ES-I3 (cell line): ENCODE measurements around the gene CD8B.
A peak's percentile ranks its signal among the peaks of the same experiment; 100 is the strongest.

Experiments
- H3K36me3 ChIP-seq: 2 replicates; pipeline ENCODE4 v1.6.1; 2013; ENCODE audit warnings: mild to moderate bottlenecking, low read length, control low read depth, moderate library complexity; ENCODE audit not compliant: insufficient read depth
- H3K4me1 ChIP-seq: 2 replicates; pipeline ENCODE4 v1.6.1; 2013; ENCODE audit warnings: mild to moderate bottlenecking, control low read depth, low read length; ENCODE audit not compliant: insufficient read depth
- H3K9ac ChIP-seq: 2 replicates; pipeline ENCODE4 v1.6.1; 2013; ENCODE audit warnings: low read depth, mild to moderate bottlenecking, low read length, moderate library complexity
- H3K9me3 ChIP-seq: 2 replicates; pipeline ENCODE4 v1.6.1; 2013; ENCODE audit warnings: mild to moderate bottlenecking, low read length, moderate library complexity; ENCODE audit not compliant: control insufficient read depth, insufficient read depth

Gene CD8B

DNA sequence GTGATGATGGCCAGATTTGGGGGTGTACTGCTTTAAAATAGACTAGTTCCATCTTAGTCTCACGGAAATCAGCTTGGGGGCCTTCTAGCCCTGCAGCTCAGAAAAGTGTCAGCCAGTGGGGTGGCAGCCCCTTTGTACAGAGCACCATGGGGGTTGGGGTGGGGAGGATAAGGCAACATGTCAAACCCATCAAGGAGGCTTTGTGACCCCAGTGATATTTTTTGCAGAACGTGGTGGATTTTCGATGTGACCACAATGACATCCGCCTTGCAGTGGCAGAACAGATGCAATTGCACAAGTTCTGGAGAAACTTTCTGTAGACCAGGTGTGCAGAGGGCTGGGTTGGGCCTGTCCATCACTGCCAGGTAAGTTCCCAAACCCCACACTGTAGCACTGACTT lies 67.9 kb downstream of the CD8B start:
- H3K4me1 ChIP-seq: no peaks in the 10 kb centered on the region
- no peaks in the 10 kb centered on the region for H3K36me3 ChIP-seq
- peaks cover 11% of the 10 kb centered on the region for H3K9me3 ChIP-seq
- H3K9ac ChIP-seq: no peak overlapping the region

DNA sequence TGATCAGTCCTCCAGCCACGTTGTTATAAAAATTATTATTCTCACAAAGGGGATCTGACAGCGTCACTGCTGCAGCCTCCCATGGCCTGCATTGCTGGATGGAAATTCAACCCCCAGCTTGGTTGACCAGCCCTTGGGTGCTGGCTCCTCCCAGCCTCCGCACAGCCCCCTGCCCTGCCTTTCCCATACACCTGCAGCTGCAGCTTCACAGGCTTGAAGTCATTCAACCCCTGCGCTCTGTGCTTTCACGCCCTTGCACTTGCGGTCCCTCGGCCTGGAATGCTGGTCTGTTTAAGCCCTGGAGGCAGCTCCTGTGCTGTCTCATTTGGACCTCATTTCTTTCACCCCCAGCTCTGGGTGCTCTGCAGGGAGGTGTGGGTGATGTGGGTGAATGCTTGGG lies 70.1 kb downstream of the CD8B start:
- H3K4me1 ChIP-seq: no peaks in the 10 kb centered on the region
- H3K9ac ChIP-seq: peak overlapping the region; percentile 53; the same call in 1 of the 2 replicates
- peaks cover 6% of the 10 kb centered on the region for H3K9me3 ChIP-seq
- no peaks in the 10 kb centered on the region for H3K36me3 ChIP-seq

DNA sequence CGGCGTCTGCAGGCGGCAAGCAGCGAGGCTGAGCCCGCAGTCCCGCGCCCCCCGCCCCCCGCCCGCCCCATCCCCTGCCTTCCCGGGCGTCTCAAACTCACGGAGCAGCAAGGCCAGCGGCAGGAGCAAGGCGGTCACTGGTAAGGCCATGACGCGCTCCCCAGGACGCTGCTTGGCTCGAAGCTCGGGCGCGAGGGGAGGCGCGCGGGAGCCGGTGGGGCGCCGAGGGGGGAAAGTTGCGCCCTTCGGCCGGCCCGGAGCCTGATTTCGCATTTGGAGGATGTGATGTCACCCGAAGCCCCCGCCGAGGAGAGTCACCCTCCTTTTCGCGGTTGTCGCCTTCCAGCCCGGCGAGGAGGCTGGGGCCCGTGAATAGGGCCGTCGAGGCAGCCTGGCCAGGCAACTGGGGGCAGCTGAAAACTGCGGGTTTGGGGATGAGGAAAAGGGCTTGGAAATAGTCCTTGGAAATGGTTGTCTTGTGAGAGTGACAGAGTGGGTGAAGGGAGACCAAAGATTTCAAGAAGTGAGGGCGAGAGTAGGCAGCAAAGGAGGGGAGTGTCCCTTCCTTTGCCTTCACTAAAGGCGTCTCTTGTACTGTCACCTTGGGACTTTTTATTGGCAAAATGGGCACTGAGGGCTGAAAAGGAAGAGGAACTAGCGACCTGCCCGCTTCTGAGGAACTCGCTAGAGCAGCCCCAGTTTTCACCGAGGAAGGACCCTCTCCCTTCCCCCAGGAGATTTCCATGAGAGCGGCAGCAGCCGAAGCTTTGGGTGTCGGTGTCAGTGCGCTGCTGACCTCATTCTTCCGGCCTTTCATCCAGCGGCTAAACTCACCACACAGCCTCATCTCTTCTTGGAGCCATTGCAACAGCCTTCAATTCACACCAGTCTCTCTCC lies 70.8 kb downstream of the CD8B start, which contains the start of gene CD8A:
Gene CD8A, minus strand, starts transcription at position 238 of the 897 bp plus-strand sequence. Its CDS starts 88 bp downstream, at position 150.
- Histone ChIP-seq H3K9ac (peak within 1 kb of the TSS; percentile 53), H3K36me3 (no peaks in the 10 kb centered on the region), H3K4me1 (no peaks in the 10 kb centered on the region), H3K9me3 (peaks cover 5% of the 10 kb centered on the region; the same call in 1 of the 2 replicates)

DNA sequence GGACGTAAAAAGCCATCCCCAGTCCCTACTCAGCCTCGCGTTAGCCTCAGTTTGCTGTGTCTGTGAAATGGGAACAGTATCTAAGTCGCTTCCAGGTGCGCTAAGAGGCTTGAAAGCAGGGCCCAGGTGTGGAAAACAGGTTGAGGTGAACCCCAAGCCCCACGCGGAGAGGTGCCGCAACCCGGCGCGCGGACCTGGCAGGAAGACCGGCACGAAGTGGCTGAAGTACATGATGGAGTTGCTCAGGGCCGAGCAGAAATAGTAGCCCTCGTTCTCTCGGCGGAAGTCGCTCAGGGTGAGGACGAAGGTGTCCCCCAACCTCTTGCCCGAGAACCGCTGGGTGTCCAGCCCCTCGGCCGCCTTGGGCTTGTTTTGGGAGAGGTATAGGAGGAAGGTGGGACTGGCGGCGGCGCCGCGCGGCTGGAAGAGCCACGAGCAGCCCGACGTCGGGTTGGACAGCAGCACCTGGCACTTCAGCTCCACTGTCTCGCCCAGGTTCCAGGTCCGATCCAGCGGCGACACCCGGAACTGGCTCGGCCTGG lies 71.5 kb downstream of the CD8B start:
- H3K9ac ChIP-seq: peak overlapping the region; percentile 34; the same call in 1 of the 2 replicates
- no peaks in the 10 kb centered on the region for H3K36me3 ChIP-seq
- peaks cover 5% of the 10 kb centered on the region; the same call in 1 of the 2 replicates for H3K9me3 ChIP-seq
- H3K4me1 ChIP-seq: no peaks in the 10 kb centered on the region

DNA sequence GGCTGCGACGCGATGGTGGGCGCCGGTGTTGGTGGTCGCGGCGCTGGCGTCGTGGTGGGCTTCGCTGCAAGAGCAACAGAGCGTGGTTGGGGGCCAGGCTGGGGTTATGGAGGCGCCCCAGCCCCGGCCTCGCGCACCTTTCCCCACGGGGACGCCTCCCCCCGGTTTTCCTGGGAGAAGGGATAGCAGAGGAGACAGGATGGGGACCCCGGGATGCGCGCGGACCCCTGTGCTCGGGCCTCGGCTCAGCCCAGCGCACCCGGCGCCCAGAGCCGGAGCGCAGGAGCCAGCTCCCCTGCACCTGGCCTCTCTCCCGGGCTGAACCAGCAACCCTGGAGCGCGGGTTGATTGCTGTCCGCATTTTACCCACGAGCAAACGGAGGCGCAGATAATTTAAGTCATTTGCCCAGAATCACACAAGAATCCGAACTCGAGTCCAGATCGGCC lies 72.0 kb downstream of the CD8B start:
- H3K9ac ChIP-seq: peak overlapping the region; percentile 34; the same call in 1 of the 2 replicates
- no peaks in the 10 kb centered on the region for H3K4me1 ChIP-seq
- H3K36me3 ChIP-seq: no peaks in the 10 kb centered on the region
- peaks cover 5% of the 10 kb centered on the region; the same call in 1 of the 2 replicates for H3K9me3 ChIP-seq

GRCh38 chr2:86788881-86789686 lies 72.6 kb downstream of the CD8B start:
- Histone ChIP-seq H3K9me3 (peaks cover 5% of the 10 kb centered on the region; the same call in 1 of the 2 replicates), H3K36me3 (no peaks in the 10 kb centered on the region), H3K9ac (peak overlapping the region; percentile 34; the same call in 1 of the 2 replicates), H3K4me1 (no peaks in the 10 kb centered on the region)

DNA sequence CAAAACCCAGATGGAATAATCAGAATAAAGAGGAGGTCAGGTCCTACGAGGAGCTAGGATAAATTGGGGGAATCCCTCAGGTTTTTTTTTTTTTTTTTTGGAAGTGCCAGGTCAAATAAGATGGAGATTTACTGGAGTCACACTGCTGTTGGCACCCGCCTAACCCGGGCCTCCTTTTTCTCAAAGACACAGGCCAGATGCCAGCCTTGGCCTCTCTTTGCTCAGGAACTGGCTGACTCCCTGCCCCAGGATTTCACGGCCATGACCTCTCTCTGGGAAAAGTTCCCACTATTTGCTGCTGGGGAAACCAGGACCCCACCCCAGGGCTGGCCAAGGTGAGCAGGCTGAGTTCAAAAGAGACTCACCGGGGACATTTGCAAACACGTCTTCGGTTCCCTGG lies 73.5 kb downstream of the CD8B start:
- peaks cover 5% of the 10 kb centered on the region; the same call in 1 of the 2 replicates for H3K9me3 ChIP-seq
- H3K9ac ChIP-seq: no peak overlapping the region
- H3K4me1 ChIP-seq: no peaks in the 10 kb centered on the region
- H3K36me3 ChIP-seq: no peaks in the 10 kb centered on the region

DNA sequence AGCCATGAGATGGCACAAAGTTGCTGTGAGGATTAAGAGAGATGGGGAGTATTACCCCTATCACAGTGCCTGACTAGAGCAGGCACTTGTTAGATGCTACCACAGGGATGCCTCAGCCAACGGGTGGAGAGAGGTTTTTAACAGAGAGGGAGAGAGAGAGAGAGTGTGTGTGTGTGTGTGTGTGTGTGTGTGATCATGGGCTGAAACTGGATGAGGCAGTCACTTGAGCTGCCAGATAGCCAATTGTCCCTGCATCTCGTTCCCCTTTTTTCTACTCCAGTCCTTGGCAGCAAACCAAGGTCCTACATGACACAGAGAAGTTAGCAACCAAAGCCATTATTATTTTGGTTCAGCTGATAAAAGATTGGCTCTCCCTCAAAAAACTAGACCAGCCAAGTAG lies 74.0 kb downstream of the CD8B start:
- no peak overlapping the region for H3K9ac ChIP-seq
- no peaks in the 10 kb centered on the region for H3K4me1 ChIP-seq
- no peaks in the 10 kb centered on the region for H3K36me3 ChIP-seq
- H3K9me3 ChIP-seq: peaks cover 5% of the 10 kb centered on the region; the same call in 1 of the 2 replicates

GRCh38 chr2:86786001-86786536 lies 75.6 kb downstream of the CD8B start:
- no peaks in the 10 kb centered on the region for H3K36me3 ChIP-seq
- no peak overlapping the region for H3K9ac ChIP-seq

DNA sequence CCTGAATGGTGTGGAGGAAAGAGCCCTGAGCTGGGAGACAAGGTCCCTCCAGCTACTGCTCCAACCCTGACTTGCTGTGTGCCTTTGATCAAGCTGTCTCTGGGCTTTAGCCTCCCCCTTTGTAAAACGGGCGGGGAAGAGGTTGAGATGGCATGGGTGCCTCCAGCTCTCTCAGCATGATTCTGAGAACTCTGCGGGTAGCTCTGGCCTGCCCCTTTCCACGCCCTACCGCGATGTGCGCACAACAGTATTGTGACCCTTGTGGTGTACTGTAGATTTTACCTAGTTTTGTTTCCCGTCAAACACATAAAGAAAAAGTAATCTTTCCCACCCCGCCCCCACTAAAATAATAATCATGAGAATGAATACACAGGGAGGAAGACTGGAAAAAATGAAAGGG lies 76.2 kb downstream of the CD8B start:
- Histone ChIP-seq H3K4me1 (no peaks in the 10 kb centered on the region), H3K9ac (no peak overlapping the region), H3K9me3 (peaks cover 5% of the 10 kb centered on the region; the same call in 1 of the 2 replicates), H3K36me3 (no peaks in the 10 kb centered on the region)

More at GRCh38 chr2:86786001-86786536, 75.6 kb downstream of the CD8B start:
- Histone ChIP-seq H3K9me3 (peaks cover 5% of the 10 kb centered on the region; the same call in 1 of the 2 replicates), H3K4me1 (no peaks in the 10 kb centered on the region)

GRCh38 chr2:86783615-86784339 lies 77.9 kb downstream of the CD8B start:
- no peaks in the 10 kb centered on the region for H3K9me3 ChIP-seq
- no peak overlapping the region for H3K9ac ChIP-seq
- no peaks in the 10 kb centered on the region for H3K4me1 ChIP-seq
- H3K36me3 ChIP-seq: no peaks in the 10 kb centered on the region

- Histone ChIP-seq H3K4me1 (no peaks in the 10 kb centered on the region), H3K9ac (no peak overlapping the region), H3K36me3 (no peaks in the 10 kb centered on the region), H3K9me3 (no peaks in the 10 kb centered on the region)
Measured at GRCh38 chr2:86782748-86783147, 78.9 kb downstream of the CD8B start.

- H3K9ac ChIP-seq: no peak overlapping the region
- H3K36me3 ChIP-seq: no peaks in the 10 kb centered on the region
- H3K9me3 ChIP-seq: no peaks in the 10 kb centered on the region
- no peaks in the 10 kb centered on the region for H3K4me1 ChIP-seq
Measured at GRCh38 chr2:86781363-86781762, 80.3 kb downstream of the CD8B start.
